Lung (tissue), 12 donors: Measurements from ENCODE around the gene ZNF335. TPM values are rescaled to one million over a fixed set of nuclear protein-coding genes. Genes with fewer than 3 reads are reported as not detected.

Source experiments
- ATAC-seq: fragments of 200-7000 bp; cut with Tn5 transposase; one replicate; pipeline ENCODE4 v1.9.1; 2020; ENCODE audit warnings: moderate number of reproducible peaks; ENCODE audit not compliant: insufficient read depth, low FRiP score
- DNase-seq, 3 donors: peaks; one replicate each; pipeline ENCODE4 v3.0.0-alpha.2; 2013 to 2017
- H3K27ac ChIP-seq, 2 donors: one replicate each; pipeline ENCODE4 v1.5.1; 2013; ENCODE audit warnings: mild to moderate bottlenecking in 2 of 2, moderate library complexity in 2 of 2, control low read depth in 1 of 2, inconsistent platforms in 1 of 2, low read depth in 1 of 2, low read length in 1 of 2
- H3K27me3 ChIP-seq, 3 donors: one replicate each; pipeline ENCODE4 v1.5.1; 2013; ENCODE audit warnings: low read length in 2 of 3; ENCODE audit not compliant: control insufficient read depth in 3 of 3, insufficient read depth in 3 of 3
- H3K36me3 ChIP-seq, 4 donors: one replicate each; pipeline ENCODE4 v1.5.1; 2013; ENCODE audit warnings: low read length in 4 of 4, mild to moderate bottlenecking in 1 of 4, moderate library complexity in 1 of 4; ENCODE audit not compliant: control insufficient read depth in 4 of 4, insufficient read depth in 4 of 4
- H3K4me1 ChIP-seq, 5 donors: one replicate each; pipeline ENCODE4 v1.5.1; 2013; ENCODE audit warnings: low read length in 5 of 5, mild to moderate bottlenecking in 2 of 5, moderate library complexity in 1 of 5; ENCODE audit not compliant: control insufficient read depth in 5 of 5, insufficient read depth in 5 of 5
- H3K4me3 ChIP-seq: one replicate; pipeline ENCODE4 v1.5.1; 2013; ENCODE audit warnings: mild to moderate bottlenecking, control low read depth, moderate library complexity
- H3K9ac ChIP-seq, 2 donors: one replicate each; pipeline ENCODE4 v1.5.1; 2013; ENCODE audit warnings: low read length in 2 of 2, control low read depth in 1 of 2; ENCODE audit not compliant: insufficient read depth in 1 of 2
- H3K9me3 ChIP-seq, 4 donors: one replicate each; pipeline ENCODE4 v1.5.1; 2013; ENCODE audit warnings: low read length in 3 of 4, mild to moderate bottlenecking in 1 of 4, moderate library complexity in 1 of 4; ENCODE audit not compliant: control insufficient read depth in 4 of 4, insufficient read depth in 3 of 4
- CTCF ChIP-seq: IDR thresholded peaks from 2 replicates; pipeline ENCODE4 v1.5.1; 2012; ENCODE audit warnings: mild to moderate bottlenecking; ENCODE audit errors: control extremely low read depth, extremely low read depth
- WGBS, 2 donors: extraction: QIAGEN DNeasy Blood & Tissue Kit; methylation state at CpG; one replicate each; pipeline ENCODE4 v1.1.7; 2013; 5-methylcytosine and 5-hydroxymethylcytosine counted together
- polyA plus RNA-seq, 2 donors: library from polyadenylated mRNA; stranded (reverse); fragments of 200-250 nt; gene quantifications; one replicate each; pipeline ENCODE4 v1.2.1, GENCODE V29; 2013
- total RNA-seq, 2 donors: library from RNA; depleted of rRNA in 1 of 2; stranded (reverse); fragments of >200 nt in 1 of 2; gene quantifications; one replicate each; pipeline ENCODE4 v1.2.1, GENCODE V29; 2014 to 2021
- donor health status: control.
- donor health status: control.
- donor health status: Bipolar disorder and iron deficiency.
- donor health status: healthy.
- donor health status: DM: yes; HTN: yes; CAD: no.

ZNF335 gene
- total and polyA plus RNA-seq, 4 donors = 12.8 to 23.6 (median 16.0) TPM

GRCh38 chr20:45983279-45983743 lies 11.3 kb upstream of the ZNF335 start:
- ATAC-seq (no peak), DNase-seq (no peak)
- Histone ChIP-seq H3K36me3 (no peaks in the 10 kb centered on the region), H3K9me3 (no peaks in the 10 kb centered on the region), H3K4me3 (no peak overlapping the region), H3K9ac (no peak overlapping the region), H3K27me3 (peaks cover 0 to 4% (median 3%) of the 10 kb centered on the region in 3 donors), H3K27ac (no peak overlapping the region), H3K4me1 (peaks cover 0 to 2% (median 0%) of the 10 kb centered on the region in 5 donors)
- TF ChIP-seq CTCF = no peak
- 70 to 78% methylated on average over 7 of the region's 7 CpGs for whole genome bisulfite sequencing, 2 donors

- TF ChIP-seq CTCF = no peak
- no peak for ATAC-seq
- Histone ChIP-seq H3K4me3 (no peak overlapping the region), H3K9me3 (no peaks in the 10 kb centered on the region), H3K27me3 (peaks cover 0 to 4% (median 0%) of the 10 kb centered on the region in 3 donors), H3K36me3 (no peaks in the 10 kb centered on the region), H3K27ac (no peak overlapping the region), H3K4me1 (no peaks in the 10 kb centered on the region), H3K9ac (no peak overlapping the region)
- no peak for DNase-seq
- WGBS, 2 donors = 92 to 94% methylated on average over 6 of the region's 6 CpGs
Observed at GRCh38 chr20:45981261-45981660, 9.3 kb upstream of the ZNF335 start.

- Histone ChIP-seq H3K4me3 (no peak overlapping the region), H3K9me3 (no peaks in the 10 kb centered on the region), H3K27ac (no peak overlapping the region), H3K9ac (no peak overlapping the region), H3K4me1 (peaks cover 0 to 7% (median 0%) of the 10 kb centered on the region in 5 donors), H3K27me3 (peaks cover 0 to 4% (median 0%) of the 10 kb centered on the region in 3 donors), H3K36me3 (no peaks in the 10 kb centered on the region)
- TF ChIP-seq CTCF = no peak
- DNase-seq = no peak
- WGBS, 2 donors = 80% methylated on average over 6 of the region's 6 CpGs
- no peak for ATAC-seq
Observed at GRCh38 chr20:45976086-45976485, 4.1 kb upstream of the ZNF335 start.

GRCh38 chr20:45975686-45976085 lies 3.7 kb upstream of the ZNF335 start:
- ATAC-seq (no peak), DNase-seq (no peak)
- Histone ChIP-seq H3K36me3 (no peaks in the 10 kb centered on the region), H3K9ac (no peak overlapping the region), H3K27ac (no peak overlapping the region), H3K9me3 (no peaks in the 10 kb centered on the region), H3K27me3 (peaks cover 0 to 4% (median 0%) of the 10 kb centered on the region in 3 donors), H3K4me3 (no peak overlapping the region), H3K4me1 (peaks cover 0 to 11% (median 0%) of the 10 kb centered on the region in 5 donors)
- TF ChIP-seq CTCF = no peak
- 86 to 94% methylated on average over 11 of the region's 11 CpGs for WGBS, 2 donors
